Neural progenitor cell (in vitro differentiated cells): ENCODE data around the gene LINGO3. TPM values are rescaled to one million over a fixed set of nuclear protein-coding genes. Genes with fewer than 3 reads are reported as not detected.

ENCODE experiments used
- DNase-seq: peaks from one replicate; pipeline ENCODE4 v3.0.0-alpha.2; 2016; ENCODE audit warnings: low spot score
- H2AFZ ChIP-seq: fragments of 200-600 bp; sonication (generic); replicated peaks from 2 replicates; pipeline ENCODE4 v1.6.1; 2016; ENCODE audit warnings: antibody characterized with exemption
- H3F3A ChIP-seq: fragments of 200-600 bp; sonication (generic); 2 replicates; pipeline ENCODE4 v1.6.1; 2016; ENCODE audit warnings: antibody characterized with exemption, low read depth
- H3K27ac ChIP-seq: fragments of 200-600 bp; sonication (generic); 2 replicates; pipeline ENCODE4 v1.5.1; 2016; ENCODE audit warnings: mild to moderate bottlenecking
- H3K27me3 ChIP-seq: fragments of 200-600 bp; sonication (generic); 2 replicates; pipeline ENCODE4 v1.6.1; 2016; ENCODE audit warnings: mild to moderate bottlenecking, moderate library complexity
- H3K36me3 ChIP-seq: fragments of 200-600 bp; sonication (generic); 2 replicates; pipeline ENCODE4 v1.5.1; 2016
- H3K4me1 ChIP-seq: fragments of 200-600 bp; sonication (generic); 2 replicates; pipeline ENCODE4 v1.6.1; 2016; ENCODE audit warnings: mixed run types
- H3K4me2 ChIP-seq: fragments of 200-600 bp; sonication (generic); 2 replicates; pipeline ENCODE4 v1.6.1; 2016
- H3K4me3 ChIP-seq: fragments of 200-600 bp; sonication (generic); 2 replicates; pipeline ENCODE4 v1.5.1; 2016
- H3K79me2 ChIP-seq: fragments of 200-600 bp; sonication (generic); 2 replicates; pipeline ENCODE4 v1.6.1; 2016; ENCODE audit warnings: low read depth
- H3K9ac ChIP-seq: fragments of 200-600 bp; sonication (generic); 2 replicates; pipeline ENCODE4 v1.6.1; 2016
- H3K9me3 ChIP-seq: fragments of 200-600 bp; sonication (generic); 2 replicates; pipeline ENCODE4 v1.5.1; 2016; ENCODE audit warnings: low read depth
- H4K20me1 ChIP-seq: fragments of 200-600 bp; sonication (generic); 2 replicates; pipeline ENCODE4 v1.6.1; 2016; ENCODE audit warnings: low read depth
- H3K27ac Mint-ChIP-seq: 3 replicates; pipeline ENCODE4 v1.8.0; 2021; ENCODE audit warnings: mixed read lengths
- H3K27me3 Mint-ChIP-seq: 2 replicates; pipeline ENCODE4 v1.8.0; 2022; ENCODE audit warnings: low read depth, mild to moderate bottlenecking, inconsistent platforms, moderate library complexity, mixed read lengths; ENCODE audit not compliant: insufficient read depth
- H3K36me3 Mint-ChIP-seq: 3 replicates; pipeline ENCODE4 v1.8.0; 2021; ENCODE audit warnings: mixed read lengths
- H3K4me1 Mint-ChIP-seq: 3 replicates; pipeline ENCODE4 v1.8.0; 2021; ENCODE audit warnings: mixed read lengths
- H3K4me3 Mint-ChIP-seq: 3 replicates; pipeline ENCODE4 v1.8.0; 2021; ENCODE audit warnings: mild to moderate bottlenecking, moderate library complexity, mixed read lengths
- H3K9me3 Mint-ChIP-seq: 3 replicates; pipeline ENCODE4 v1.8.0; 2020; ENCODE audit warnings: mixed read lengths
- EZH2 ChIP-seq: fragments of 200-600 bp; sonication (generic); IDR thresholded peaks from 2 replicates; pipeline ENCODE4 v1.6.1; 2017; ENCODE audit warnings: antibody characterized with exemption, mild to moderate bottlenecking, moderate library complexity
- EZH2phosphoT487 ChIP-seq: fragments of 200-600 bp; sonication (generic); IDR thresholded peaks from 2 replicates; pipeline ENCODE4 v1.6.1; 2017; ENCODE audit warnings: antibody characterized with exemption
- total RNA-seq: library from RNA; depleted of rRNA; stranded (reverse); fragments of >200 nt; gene quantifications from 2 replicates; pipeline ENCODE4 v1.2.3, GENCODE V29; 2015; ENCODE audit warnings: low replicate concordance
- TF ChIP-seq, protein P1 (sequence below): fragments of 200-600 bp; sonication (generic); IDR thresholded peaks from 2 replicates; pipeline ENCODE4 v1.5.1; 2017; ENCODE audit warnings: antibody characterized with exemption, mild to moderate bottlenecking

The LINGO3 gene
- total RNA-seq = 1.5 TPM in 1 of 2 replicates, not detected in the other

DNA sequence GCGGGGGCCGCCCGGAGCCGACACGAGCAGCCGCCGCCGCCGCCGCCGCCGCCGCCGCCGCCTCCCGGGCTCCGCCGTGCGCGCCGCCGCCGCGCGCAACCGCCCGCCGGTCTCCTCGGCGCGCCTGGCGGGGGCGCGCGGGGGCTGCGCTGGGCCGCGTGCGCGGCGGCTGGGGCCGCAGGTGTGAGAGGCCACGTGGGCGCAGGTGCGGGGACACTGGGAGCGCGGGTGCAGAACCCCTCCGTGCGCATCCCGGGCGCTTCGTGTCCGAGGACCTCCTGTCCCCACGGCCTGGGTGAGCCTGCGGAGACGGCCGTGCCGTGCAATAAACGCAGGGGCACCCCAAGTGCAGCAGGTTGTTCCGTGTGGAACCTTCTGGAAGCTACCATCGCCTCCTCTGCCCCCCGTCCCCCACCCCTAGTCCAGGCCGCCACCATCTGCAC, at the start of gene LINGO3:
Gene LINGO3, minus strand, starts transcription at position 41 of the 443 bp plus-strand sequence. CDS start 16,378 bp downstream, outside the sequence.
- TF ChIP-seq EZH2 = no peak
- TF ChIP-seq, protein P1, sequence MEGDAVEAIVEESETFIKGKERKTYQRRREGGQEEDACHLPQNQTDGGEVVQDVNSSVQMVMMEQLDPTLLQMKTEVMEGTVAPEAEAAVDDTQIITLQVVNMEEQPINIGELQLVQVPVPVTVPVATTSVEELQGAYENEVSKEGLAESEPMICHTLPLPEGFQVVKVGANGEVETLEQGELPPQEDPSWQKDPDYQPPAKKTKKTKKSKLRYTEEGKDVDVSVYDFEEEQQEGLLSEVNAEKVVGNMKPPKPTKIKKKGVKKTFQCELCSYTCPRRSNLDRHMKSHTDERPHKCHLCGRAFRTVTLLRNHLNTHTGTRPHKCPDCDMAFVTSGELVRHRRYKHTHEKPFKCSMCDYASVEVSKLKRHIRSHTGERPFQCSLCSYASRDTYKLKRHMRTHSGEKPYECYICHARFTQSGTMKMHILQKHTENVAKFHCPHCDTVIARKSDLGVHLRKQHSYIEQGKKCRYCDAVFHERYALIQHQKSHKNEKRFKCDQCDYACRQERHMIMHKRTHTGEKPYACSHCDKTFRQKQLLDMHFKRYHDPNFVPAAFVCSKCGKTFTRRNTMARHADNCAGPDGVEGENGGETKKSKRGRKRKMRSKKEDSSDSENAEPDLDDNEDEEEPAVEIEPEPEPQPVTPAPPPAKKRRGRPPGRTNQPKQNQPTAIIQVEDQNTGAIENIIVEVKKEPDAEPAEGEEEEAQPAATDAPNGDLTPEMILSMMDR = no peak
- TF ChIP-seq EZH2phosphoT487 = no peak
- Mint-ChIP-seq H3K4me3 (peak within 1 kb of the TSS; percentile 81), H3K27me3 (peaks cover 12% of the 10 kb centered on the region), H3K36me3 (no peaks in the 10 kb centered on the region), H3K27ac (peak within 1 kb of the TSS; percentile 79), H3K4me1 (peaks cover 20% of the 10 kb centered on the region), H3K9me3 (peaks cover 2% of the 10 kb centered on the region)
- H2AFZ ChIP-seq = peak within 1 kb of the TSS; percentile 42
- no peaks in the 10 kb centered on the region for H3K9me3 ChIP-seq
- H3K36me3 ChIP-seq = no peaks in the 10 kb centered on the region
- H3F3A ChIP-seq = peaks cover 4% of the 10 kb centered on the region
- H3K27ac ChIP-seq = no peak within 1 kb of the TSS
- H3K9ac ChIP-seq = no peak within 1 kb of the TSS
- DNase-seq = peak; percentile 60
- H4K20me1 ChIP-seq = no peaks in the 10 kb centered on the region
- no peaks in the 10 kb centered on the region for H3K79me2 ChIP-seq
- peak within 1 kb of the TSS; percentile 78 for H3K4me2 ChIP-seq
- H3K27me3 ChIP-seq = peaks cover 65% of the 10 kb centered on the region
- peak within 1 kb of the TSS; percentile 45 for H3K4me3 ChIP-seq
- H3K4me1 ChIP-seq = no peaks in the 10 kb centered on the region

DNA sequence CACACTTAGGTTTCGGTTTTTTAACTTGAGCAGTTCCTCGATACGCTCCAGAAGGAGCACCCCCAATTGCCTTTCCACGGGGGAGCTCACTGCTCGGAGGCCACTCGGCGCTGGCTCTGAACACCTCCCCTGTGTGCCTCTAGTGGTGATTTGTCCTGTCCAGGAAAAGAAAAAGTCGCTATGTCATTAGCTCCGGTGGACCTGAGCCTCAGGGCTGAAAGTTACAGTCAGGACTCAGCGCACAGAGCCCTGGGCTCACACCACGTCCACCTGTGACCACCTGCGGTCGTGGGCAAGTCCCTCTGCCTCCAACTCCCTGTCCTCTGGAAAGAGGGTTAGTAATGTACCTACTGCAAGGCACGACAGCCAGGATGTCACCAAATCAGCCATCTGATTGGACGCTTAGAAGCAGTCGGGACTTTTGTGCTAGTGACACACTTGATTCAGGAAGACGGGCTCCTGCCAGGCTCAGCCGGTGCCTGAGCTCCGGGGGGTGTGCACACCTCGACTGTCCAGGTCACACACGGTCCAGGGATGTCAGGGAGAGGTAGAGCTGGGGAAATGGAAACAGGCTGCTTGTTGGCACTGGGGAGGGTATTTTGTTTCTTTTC, 48.2 kb upstream of the LINGO3 start:
- no peak overlapping the region for H3K4me2 ChIP-seq

DNA sequence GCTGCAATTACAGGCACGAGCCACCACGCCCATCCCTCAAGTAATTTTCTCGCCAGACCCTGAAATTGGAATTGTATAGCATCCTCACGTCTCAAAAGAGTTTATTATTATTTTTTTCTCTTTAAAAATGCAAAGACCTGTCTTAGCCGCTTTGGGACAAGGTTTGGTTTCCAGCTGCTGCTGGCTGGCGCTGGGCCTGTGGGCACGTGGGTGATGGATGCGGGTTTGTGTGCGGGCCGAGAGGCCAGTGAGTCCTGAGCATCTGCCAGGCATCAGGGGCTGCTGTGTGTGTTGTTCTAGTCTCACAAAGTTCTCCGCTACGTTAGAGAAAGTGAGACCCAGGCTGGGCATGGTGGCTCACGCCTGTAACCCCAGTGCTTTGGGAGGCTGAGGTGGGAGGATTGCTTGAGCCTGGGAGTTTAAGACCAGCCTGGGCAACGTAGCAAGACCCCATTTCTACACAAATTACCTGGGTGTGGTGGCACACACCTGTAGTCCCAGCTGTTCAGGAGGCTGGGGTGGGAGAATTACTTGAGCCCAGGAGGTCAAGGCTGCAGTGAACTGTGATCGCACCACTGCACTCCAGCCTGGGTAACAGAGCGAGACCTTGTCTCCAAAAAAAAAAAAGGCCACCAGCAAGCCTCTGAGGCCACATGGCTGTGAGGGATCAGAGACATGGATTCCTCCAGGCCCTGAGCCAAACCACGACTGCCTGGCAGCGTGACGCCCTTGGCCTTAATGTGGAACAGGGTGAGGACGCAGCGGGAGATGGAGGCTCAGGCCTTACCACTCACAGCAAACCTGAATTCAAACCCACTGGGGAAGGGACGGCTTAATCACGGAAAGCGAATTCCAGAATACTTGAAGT, 47.4 kb upstream of the LINGO3 start:
- no peak overlapping the region for H3K4me3 ChIP-seq
- peaks cover 25% of the 10 kb centered on the region for H3K27me3 ChIP-seq
- H3K9me3 Mint-ChIP-seq = no peaks in the 10 kb centered on the region
- no peak overlapping the region for H3K27ac ChIP-seq
- H3K4me1 Mint-ChIP-seq = peaks cover under 1% of the 10 kb centered on the region
- H2AFZ ChIP-seq = no peak overlapping the region
- H3K4me2 ChIP-seq = no peak overlapping the region
- no peaks in the 10 kb centered on the region for H3K9me3 ChIP-seq
- peaks cover 10% of the 10 kb centered on the region for H3F3A ChIP-seq
- H3K79me2 ChIP-seq = no peaks in the 10 kb centered on the region
- no peak overlapping the region for H3K4me3 Mint-ChIP-seq
- H3K9ac ChIP-seq = no peak overlapping the region
- no peaks in the 10 kb centered on the region for H3K36me3 Mint-ChIP-seq
- TF ChIP-seq, protein P1 = no peak
- no peak for TF ChIP-seq EZH2
- TF ChIP-seq EZH2phosphoT487 = no peak
- H4K20me1 ChIP-seq = no peaks in the 10 kb centered on the region
- H3K36me3 ChIP-seq = no peaks in the 10 kb centered on the region
- DNase-seq = no peak
- no peak overlapping the region for H3K27ac Mint-ChIP-seq
- H3K4me1 ChIP-seq = no peaks in the 10 kb centered on the region
- H3K27me3 Mint-ChIP-seq = peaks cover 13% of the 10 kb centered on the region

More for the DNA sequence above, 48.2 kb upstream of the LINGO3 start:
- no peak for DNase-seq
- Mint-ChIP-seq H3K4me3 (no peak overlapping the region), H3K36me3 (no peaks in the 10 kb centered on the region), H3K27ac (no peak overlapping the region), H3K9me3 (no peaks in the 10 kb centered on the region), H3K27me3 (peaks cover 16% of the 10 kb centered on the region), H3K4me1 (peaks cover 4% of the 10 kb centered on the region)
- Histone ChIP-seq H3K27ac (no peak overlapping the region), H3K4me1 (no peaks in the 10 kb centered on the region), H3K27me3 (peaks cover 31% of the 10 kb centered on the region), H3K9ac (no peak overlapping the region), H3K79me2 (no peaks in the 10 kb centered on the region), H3K36me3 (no peaks in the 10 kb centered on the region), H3F3A (peaks cover 10% of the 10 kb centered on the region), H4K20me1 (no peaks in the 10 kb centered on the region), H3K4me3 (no peak overlapping the region), H3K9me3 (no peaks in the 10 kb centered on the region), H2AFZ (no peak overlapping the region)
- TF ChIP-seq EZH2phosphoT487 (no peak), EZH2 (no peak)
- TF ChIP-seq, protein P1 = no peak
